Osteoblast (primary cell): ENCODE measurements around the gene BCL3. TPM values are rescaled to one million over a fixed set of nuclear protein-coding genes. Genes with fewer than 3 reads are reported as not detected.

Source experiments
- DNase-seq: peaks from one replicate; pipeline ENCODE4 v3.0.0; 2011; ENCODE audit warnings: low spot score, mixed read lengths; ENCODE audit not compliant: insufficient read length; ENCODE audit errors: missing footprints
- H2AFZ ChIP-seq: 2 replicates; pipeline ENCODE4 v1.6.0; 2011; ENCODE audit warnings: mild to moderate bottlenecking, low read length
- H3K27ac ChIP-seq: 2 replicates; pipeline ENCODE4 v1.5.1; 2011; ENCODE audit warnings: mild to moderate bottlenecking, low read depth, low read length, moderate library complexity
- H3K27me3 ChIP-seq: 2 replicates; pipeline ENCODE4 v1.6.0; 2012; ENCODE audit warnings: mild to moderate bottlenecking, control low read depth, inconsistent platforms, low read length, moderate library complexity; ENCODE audit not compliant: insufficient read depth
- H3K36me3 ChIP-seq: 2 replicates; pipeline ENCODE4 v1.5.1; 2011; ENCODE audit warnings: mild to moderate bottlenecking, low read length, control low read depth, moderate library complexity; ENCODE audit not compliant: insufficient read depth
- H3K4me1 ChIP-seq: 2 replicates; pipeline ENCODE4 v1.5.1; 2011; ENCODE audit warnings: mild to moderate bottlenecking, low read length, control low read depth, moderate library complexity; ENCODE audit not compliant: insufficient read depth
- H3K4me2 ChIP-seq: 2 replicates; pipeline ENCODE4 v1.6.0; 2011; ENCODE audit warnings: mild to moderate bottlenecking, low read length; ENCODE audit not compliant: insufficient read depth
- H3K4me3 ChIP-seq: fragments of 200-600 bp; sonication (generic); 3 replicates; pipeline ENCODE4 v1.5.1; 2012; ENCODE audit warnings: mild to moderate bottlenecking, low read length, inconsistent platforms; ENCODE audit not compliant: insufficient read depth
- H3K79me2 ChIP-seq: 2 replicates; pipeline ENCODE4 v1.6.0; 2012; ENCODE audit warnings: mild to moderate bottlenecking, low read length, control low read depth, inconsistent platforms; ENCODE audit not compliant: insufficient read depth
- H3K9me3 ChIP-seq: 2 replicates; pipeline ENCODE4 v1.5.1; 2011; ENCODE audit warnings: low read depth, low read length, control low read depth
- H4K20me1 ChIP-seq: 2 replicates; pipeline ENCODE4 v1.6.0; 2012; ENCODE audit warnings: mild to moderate bottlenecking, low read length, control low read depth; ENCODE audit not compliant: insufficient read depth
- CTCF ChIP-seq: IDR thresholded peaks from 2 replicates; pipeline ENCODE4 v1.5.1; 2011; ENCODE audit warnings: mild to moderate bottlenecking, low read depth, low read length, moderate library complexity; ENCODE audit errors: extremely low read depth
- total RNA-seq: library from RNA; depleted of rRNA; stranded (reverse); fragments of >200 nt; gene quantifications from 2 replicates; pipeline ENCODE4 v1.2.3, GENCODE V29; 2012

The BCL3 gene
- total RNA-seq, 1 donor: 7.2 TPM

DNA sequence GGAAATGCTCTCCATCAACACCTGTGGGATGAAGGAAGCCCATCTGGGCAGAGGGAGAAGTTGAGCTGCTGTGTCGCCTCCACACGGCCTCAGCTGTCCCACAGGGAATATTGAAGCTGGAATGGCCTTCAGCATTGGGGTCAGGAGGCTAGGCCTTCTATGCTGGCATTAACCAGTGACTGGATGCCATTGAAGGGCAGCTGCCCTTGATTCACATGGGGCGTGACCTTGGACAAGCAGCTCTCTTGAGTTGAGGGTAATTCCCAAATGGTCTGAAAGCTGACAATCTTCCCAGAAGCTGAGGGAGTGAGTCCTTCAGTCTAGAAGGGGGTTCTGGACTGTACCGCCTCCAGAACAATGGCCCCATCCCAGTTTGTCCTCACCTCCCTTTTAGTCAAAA lies 6.7 kb downstream of the BCL3 start:
- no peak for TF ChIP-seq CTCF
- H3K27me3 ChIP-seq: no peaks in the 10 kb centered on the region
- no peaks in the 10 kb centered on the region for H3K9me3 ChIP-seq
- DNase-seq: peak; percentile 89
- H4K20me1 ChIP-seq: peaks cover 34% of the 10 kb centered on the region
- H3K79me2 ChIP-seq: peaks cover 34% of the 10 kb centered on the region
- H3K4me2 ChIP-seq: peak overlapping the region; percentile 91
- peak overlapping the region; percentile 90 for H3K27ac ChIP-seq
- H3K36me3 ChIP-seq: peaks cover 67% of the 10 kb centered on the region
- peaks cover 55% of the 10 kb centered on the region for H3K4me1 ChIP-seq
- H3K4me3 ChIP-seq: no peak overlapping the region
- no peak overlapping the region for H2AFZ ChIP-seq

DNA sequence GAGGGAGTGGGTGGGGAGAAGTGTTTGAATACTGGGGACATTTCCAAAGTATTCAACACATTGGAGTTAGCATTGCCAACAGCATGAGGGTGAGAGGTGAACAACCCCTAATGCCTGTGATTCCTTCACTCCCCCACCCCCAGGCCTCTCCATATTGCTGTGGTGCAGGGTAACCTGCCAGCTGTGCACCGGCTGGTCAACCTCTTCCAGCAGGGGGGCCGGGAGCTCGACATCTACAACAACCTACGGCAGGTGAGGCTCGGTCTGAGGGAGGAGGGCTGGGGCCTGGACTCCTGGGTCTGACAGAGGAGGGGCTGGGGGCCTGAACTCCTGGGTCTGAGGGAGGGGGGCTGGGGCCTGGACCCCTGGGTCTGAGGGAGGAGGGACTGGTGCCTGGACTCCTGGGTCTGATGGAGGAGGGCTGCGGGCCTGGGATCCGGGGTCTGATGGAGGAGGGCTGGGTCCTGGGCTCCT lies 7.6 kb downstream of the BCL3 start:
- H3K4me1 ChIP-seq: peaks cover 50% of the 10 kb centered on the region
- peak; percentile 81 for DNase-seq
- TF ChIP-seq CTCF: no peak
- H3K27me3 ChIP-seq: no peaks in the 10 kb centered on the region
- H3K4me3 ChIP-seq: no peak overlapping the region
- H4K20me1 ChIP-seq: peaks cover 26% of the 10 kb centered on the region
- no peak overlapping the region for H3K27ac ChIP-seq
- H3K36me3 ChIP-seq: peaks cover 66% of the 10 kb centered on the region
- H2AFZ ChIP-seq: no peak overlapping the region
- H3K9me3 ChIP-seq: no peaks in the 10 kb centered on the region
- no peak overlapping the region for H3K4me2 ChIP-seq
- H3K79me2 ChIP-seq: peaks cover 25% of the 10 kb centered on the region

DNA sequence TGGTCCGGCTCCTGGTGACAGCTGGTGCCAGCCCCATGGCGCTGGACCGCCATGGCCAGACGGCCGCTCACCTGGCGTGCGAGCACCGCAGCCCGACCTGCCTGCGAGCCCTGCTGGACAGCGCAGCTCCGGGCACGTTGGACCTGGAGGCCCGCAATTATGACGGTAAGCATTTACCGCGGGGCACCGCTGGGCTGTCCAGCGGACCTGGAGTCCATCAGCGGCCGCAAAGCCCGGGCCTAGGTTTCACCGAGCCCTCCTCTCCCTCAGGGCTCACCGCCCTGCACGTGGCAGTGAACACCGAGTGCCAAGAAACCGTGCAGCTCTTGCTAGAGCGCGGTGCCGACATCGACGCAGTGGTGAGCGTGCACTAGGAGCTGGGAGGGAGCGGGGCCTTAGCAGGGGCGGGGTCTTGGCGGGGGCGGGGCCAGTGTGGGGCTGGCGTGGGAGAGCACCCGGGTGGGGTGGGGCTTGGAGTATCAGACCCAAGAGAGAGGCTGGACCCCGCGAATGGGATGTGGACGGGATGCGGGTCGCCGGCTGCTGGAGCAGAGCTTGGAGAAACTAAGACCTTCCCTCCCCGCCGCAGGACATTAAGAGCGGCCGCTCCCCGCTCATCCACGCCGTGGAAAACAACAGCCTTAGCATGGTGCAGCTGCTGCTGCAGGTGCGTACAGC lies 8.7 kb downstream of the BCL3 start:
- no peaks in the 10 kb centered on the region for H3K9me3 ChIP-seq
- H3K36me3 ChIP-seq: peaks cover 61% of the 10 kb centered on the region
- H4K20me1 ChIP-seq: peaks cover 20% of the 10 kb centered on the region
- no peak overlapping the region for H3K4me3 ChIP-seq
- H3K27ac ChIP-seq: peak overlapping the region; percentile 28
- TF ChIP-seq CTCF: no peak
- peaks cover 42% of the 10 kb centered on the region for H3K4me1 ChIP-seq
- peak; percentile 81 for DNase-seq
- peaks cover 18% of the 10 kb centered on the region for H3K79me2 ChIP-seq
- no peaks in the 10 kb centered on the region for H3K27me3 ChIP-seq
- H2AFZ ChIP-seq: no peak overlapping the region
- no peak overlapping the region for H3K4me2 ChIP-seq

GRCh38 chr19:44757735-44758505 lies 9.4 kb downstream of the BCL3 start:
- H3K9me3 ChIP-seq: no peaks in the 10 kb centered on the region
- H3K79me2 ChIP-seq: peaks cover 15% of the 10 kb centered on the region
- H4K20me1 ChIP-seq: peaks cover 15% of the 10 kb centered on the region
- no peak overlapping the region for H3K4me2 ChIP-seq
- no peak overlapping the region for H3K4me3 ChIP-seq
- H3K27me3 ChIP-seq: no peaks in the 10 kb centered on the region
- peaks cover 35% of the 10 kb centered on the region for H3K4me1 ChIP-seq
- H3K36me3 ChIP-seq: peaks cover 54% of the 10 kb centered on the region
- TF ChIP-seq CTCF: no peak
- peak; percentile 86 for DNase-seq
- H2AFZ ChIP-seq: no peak overlapping the region
- peak overlapping the region; percentile 28 for H3K27ac ChIP-seq
